ENCODE results near the gene GAB2. TPM values are rescaled to one million over a fixed set of nuclear protein-coding genes. Genes with fewer than 3 reads are reported as not detected.
A peak's percentile ranks its signal among the peaks of the same experiment; 100 is the strongest.

Gene GAB2
- total and polyA plus RNA-seq, 2 of the 4 experiments (the other 2 are of a cell fraction) = 3.3 to 5.9 TPM

GRCh38 chr11:78262691-78263090 is 154.9 kb downstream of the GAB2 start:
- Histone ChIP-seq H3K9ac (ENCODE audit: low read depth, low read length) (no peak overlapping the region), H3K4me3 (ENCODE audit: insufficient read depth, low read depth, low read length) (no peak overlapping the region), H3K4ac (ENCODE audit: low read depth, low read length) (no peak overlapping the region), H3K14ac (replicated peaks; ENCODE audit: low read depth, low read length) (no peak overlapping the region), H3K56ac (ENCODE audit: extremely low read depth, insufficient read depth, low read length) (no peak overlapping the region), H3K18ac (ENCODE audit: low read depth, low read length) (no peak overlapping the region), H3K9me1 (ENCODE audit: insufficient read depth, low read length) (0 out of 2 replicates have a peak, but pooled peaks cover 3% of the 10 kb centered on the region), H2AK5ac (ENCODE audit: low read depth, low read length) (no peak overlapping the region), H2BK20ac (ENCODE audit: low read depth, low read length) (no peak overlapping the region), H3K4me1 (ENCODE audit: control insufficient read depth, insufficient read depth, low read length) (peaks cover 6% of the 10 kb centered on the region), H2BK120ac (ENCODE audit: low read depth, low read length) (no peak overlapping the region), H4K20me1 (ENCODE audit: insufficient read depth, low read length) (no peaks in the 10 kb centered on the region; the same call in 1 of the 2 replicates), H3K4me2 (ENCODE audit: low read depth, low read length) (no peak overlapping the region), H2BK5ac (ENCODE audit: low read depth, low read length, poor library complexity, severe bottlenecking) (no peak overlapping the region), H2AK9ac (replicated peaks; ENCODE audit: low read depth, low read length, poor library complexity) (no peak overlapping the region), H3K36me3 (ENCODE audit: control insufficient read depth, insufficient read depth, low read length) (no peaks in the 10 kb centered on the region), H2BK15ac (ENCODE audit: low read depth, low read length) (no peak overlapping the region), H4K8ac (ENCODE audit: low read depth in 2 of 2, low read length in 2 of 2) (no peak overlapping the region), H3K23ac (ENCODE audit: low read depth, low read length) (no peak overlapping the region), H3K79me1 (ENCODE audit: low read depth in 1 of 2, low read length in 2 of 2) (peaks cover 0 to 5% of the 10 kb centered on the region in 2 experiments; a peak in 2 of 4 replicates), H3K27me3 (ENCODE audit: control insufficient read depth, insufficient read depth, low read length) (no peaks in the 10 kb centered on the region), H4K5ac (ENCODE audit: low read depth, low read length) (no peak overlapping the region), H3K27ac (ENCODE audit: insufficient read depth, low read length) (no peak overlapping the region), H2AFZ (replicated peaks; ENCODE audit: low read length, poor library complexity) (no peak overlapping the region), H4K91ac (ENCODE audit: insufficient read depth, low read depth, low read length) (no peak overlapping the region), H3K9me3 (ENCODE audit: control insufficient read depth, insufficient read depth, low read length) (no peaks in the 10 kb centered on the region)
- intact Hi-C loops (cut with micrococcal nuclease) = no loop called here
- TF ChIP-seq CEBPB (IDR thresholded peaks at IDR 0.05; ENCODE audit: low read depth, low read length) (no peak), BHLHE40 (IDR thresholded peaks at IDR 0.05; ENCODE audit: low read depth, low read length) (no peak), NFE2L2 (IDR thresholded peaks at IDR 0.05; ENCODE audit: low read depth, low read length) (no peak), RAD21 (IDR thresholded peaks at IDR 0.05; ENCODE audit: low read length) (no peak), ELK1 (IDR thresholded peaks at IDR 0.05; ENCODE audit: borderline replicate concordance, low read depth, low read length) (no peak), RFX5 (IDR thresholded peaks at IDR 0.05; ENCODE audit: low read depth, low read length) (no peak), SMC3 (IDR thresholded peaks at IDR 0.05; ENCODE audit: low read depth, low read length) (no peak), MAZ (IDR thresholded peaks at IDR 0.05; ENCODE audit: borderline replicate concordance, low read depth, low read length) (no peak), CHD1 (IDR thresholded peaks at IDR 0.05; ENCODE audit: low read depth, low read length) (no peak), RCOR1 (IDR thresholded peaks at IDR 0.05; ENCODE audit: insufficient replicate concordance, low read length) (no peak), USF2 (IDR thresholded peaks at IDR 0.05; ENCODE audit: low read depth, low read length) (no peak), MAFK (IDR thresholded peaks at IDR 0.05; ENCODE audit: low read depth, low read length) (no peak), CTCF (conservative IDR thresholded peaks at IDR 0.05; ENCODE audit: low read depth, low read length) (no peak), POLR2A (IDR thresholded peaks at IDR 0.05; ENCODE audit: low read depth, low read length) (no peak)
- POLR2A ChIA-PET (ENCODE audit: unreplicated experiment) = no interaction called here
- BruUV-seq (replicated peaks) = no TSS peak
- CTCF ChIA-PET = no interaction called here
- DNase-seq = peak; percentile 29
- in situ Hi-C loops (cut with MboI; ENCODE audit: low sequenced_read_pairs) = no loop called here
- ATAC-seq (ENCODE audit: low read depth) = peak; percentile 48
- dilution Hi-C loops (cut with HindIII; ENCODE audit: low sequenced_read_pairs, unreplicated experiment) = no loop called here

All from IMR-90 (cell line).